Ishikawa (cell line): ENCODE data around the gene ABCC11.

Source experiments
- CEBPB ChIP-seq: IDR thresholded peaks from 2 replicates; pipeline ENCODE4 v1.6.1; 2012
- RAD21 ChIP-seq: IDR thresholded peaks from 2 replicates; pipeline ENCODE4 v1.6.1; 2012; ENCODE audit warnings: low read depth
- YY1 ChIP-seq: IDR thresholded peaks from 2 replicates; pipeline ENCODE4 v1.6.1; 2012; ENCODE audit warnings: low read depth

DNA sequence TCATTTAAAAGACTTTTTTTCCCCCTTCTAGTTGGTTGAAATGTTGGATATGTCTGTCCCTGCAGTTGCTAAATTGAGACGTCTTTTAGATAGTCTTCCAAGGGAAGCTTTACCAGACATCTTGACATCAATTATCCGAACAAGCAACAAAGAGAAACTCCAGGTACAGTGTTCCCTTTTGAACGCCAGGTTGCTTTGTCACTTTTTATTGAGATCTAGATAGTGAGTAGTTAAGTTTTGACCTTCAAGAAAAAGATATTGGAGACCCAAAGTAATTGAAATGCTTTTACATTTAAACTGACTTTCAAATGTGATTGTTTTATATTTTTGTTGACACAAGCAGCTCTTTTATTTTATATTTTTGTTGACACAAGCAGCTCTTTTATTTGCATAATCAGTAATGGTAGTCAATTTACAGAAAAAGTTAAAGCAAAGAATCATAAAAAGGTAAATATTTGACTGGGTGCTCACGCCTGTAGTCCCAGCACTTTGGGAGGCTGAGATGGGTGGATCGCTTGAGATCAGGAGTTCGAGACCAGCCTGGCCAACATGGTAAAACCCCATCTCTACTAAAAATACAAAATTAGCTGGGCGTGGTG is 9.3 kb upstream of the ABCC11 start:
- TF ChIP-seq CEBPB = no peak
- TF ChIP-seq YY1 = no peak
- no peak for TF ChIP-seq RAD21
